GM12891 (cell line): Measurements from ENCODE around the gene KMO.

Experiments used
- DNase-seq: peaks from one replicate; pipeline ENCODE4 v3.0.0; 2011; ENCODE audit warnings: low spot score; ENCODE audit not compliant: insufficient read length
- FAIRE-seq: peaks from 2 replicates; lab custom pipeline; 2011; peaks lifted over from hg19 to GRCh38; lab: Jason Lieb, UNC
- PAX5 ChIP-seq: IDR thresholded peaks from 2 replicates; pipeline ENCODE4 v1.6.1; 2011; ENCODE audit warnings: low read length, moderate library complexity, mild to moderate bottlenecking; ENCODE audit not compliant: insufficient read depth, severe bottlenecking
- POLR2A ChIP-seq: IDR thresholded peaks from 2 replicates; pipeline ENCODE4 v1.6.1; 2011; ENCODE audit warnings: low read depth, low read length, control low read depth
- POLR2AphosphoS5 ChIP-seq: IDR thresholded peaks from 2 replicates; pipeline ENCODE4 v1.6.1; 2011; ENCODE audit warnings: low read depth, low read length, control low read depth
- POU2F2 ChIP-seq: IDR thresholded peaks from 2 replicates; pipeline ENCODE4 v1.6.1; 2011; ENCODE audit warnings: low read depth, mild to moderate bottlenecking, control low read depth, low read length, moderate library complexity
- SPI1 ChIP-seq: IDR thresholded peaks from 2 replicates; pipeline ENCODE4 v1.6.1; 2011; ENCODE audit warnings: low read depth, low read length, control low read depth
- TAF1 ChIP-seq: IDR thresholded peaks from 2 replicates; pipeline ENCODE4 v1.6.1; 2011; ENCODE audit warnings: low read depth, low read length, control low read depth

KMO gene

DNA sequence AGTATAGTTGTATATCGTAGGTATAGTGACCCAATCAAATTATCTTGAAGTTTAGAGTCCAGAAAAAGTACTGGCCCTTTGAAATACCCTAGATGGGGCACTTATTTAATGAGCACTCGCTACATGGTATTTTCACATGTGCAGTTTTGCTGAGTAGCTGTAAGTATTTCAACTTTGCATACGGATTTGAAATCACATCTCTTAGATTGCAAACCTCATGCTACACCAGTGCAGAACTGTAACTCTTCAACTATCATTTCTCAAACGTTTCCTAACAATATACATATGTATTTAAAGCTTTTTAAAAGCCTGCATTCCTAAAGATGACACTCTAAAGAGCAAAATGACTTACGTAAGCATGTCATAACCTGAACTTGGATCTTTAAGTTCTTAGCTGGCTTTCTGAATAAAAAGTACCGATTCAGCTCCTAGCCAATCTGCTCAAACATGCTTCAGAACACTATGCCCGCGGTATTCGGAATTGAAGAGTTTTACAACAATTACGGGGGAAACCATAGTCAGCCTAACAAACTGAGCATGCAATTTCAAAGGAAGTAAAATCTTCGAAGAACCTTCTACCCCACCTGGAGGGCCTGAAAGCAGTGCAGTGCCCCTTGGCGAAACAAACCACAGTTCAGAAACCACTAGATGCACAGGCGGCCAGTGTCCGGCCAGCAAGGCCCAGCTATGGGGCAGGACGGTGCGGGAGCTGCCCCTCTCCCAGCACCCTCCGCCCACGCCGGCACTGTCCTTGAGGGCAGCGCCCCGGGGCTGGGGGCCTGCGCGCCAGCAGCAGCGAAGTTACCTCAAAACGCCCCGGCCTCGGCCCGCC lies 13.5 kb upstream of the KMO start:
- no peak for DNase-seq
- FAIRE-seq = peak; percentile 54
- no peak for TF ChIP-seq POU2F2
- TF ChIP-seq SPI1 = no peak
- no peak for TF ChIP-seq POLR2A
- TF ChIP-seq TAF1 = no peak
- no peak for TF ChIP-seq PAX5
- no peak for TF ChIP-seq POLR2AphosphoS5

DNA sequence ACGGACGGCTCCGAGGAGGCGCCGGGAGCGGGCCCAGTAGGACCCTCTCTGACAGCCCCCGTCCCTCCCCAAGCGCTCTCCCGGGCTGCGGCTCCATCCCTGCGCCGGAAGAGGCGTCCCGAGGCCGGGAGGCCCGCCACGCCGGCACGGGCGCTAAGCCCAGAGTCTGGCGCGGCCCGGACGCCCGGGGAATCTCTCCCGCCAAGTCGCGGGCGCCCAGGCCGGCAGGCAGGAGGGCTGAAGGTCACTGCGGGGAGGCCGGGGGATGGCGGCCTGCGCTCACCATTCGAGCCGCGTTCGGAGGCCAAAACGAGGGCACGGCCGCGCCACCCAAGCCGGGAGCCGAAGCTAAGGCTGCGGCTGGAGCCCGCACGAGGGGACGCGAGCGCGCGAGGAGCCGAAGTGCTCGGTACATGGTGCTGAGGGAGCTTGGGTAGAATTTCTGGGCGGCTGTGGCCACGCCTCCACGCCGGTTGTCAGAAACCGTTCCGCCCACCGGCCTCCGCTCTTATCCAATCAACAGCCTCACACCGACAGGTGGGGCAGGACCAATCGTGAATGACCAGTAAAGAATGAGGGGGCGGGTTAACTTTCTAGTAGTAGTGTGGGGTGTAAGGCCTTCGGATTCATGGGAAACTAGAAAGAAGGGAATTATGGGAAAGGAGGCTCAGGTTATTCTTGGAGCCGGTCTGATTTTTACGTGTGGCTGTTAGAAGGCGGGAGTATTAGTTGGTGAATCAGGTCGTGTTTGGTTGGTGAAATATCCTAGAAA lies 12.7 kb upstream of the KMO start, which contains the start of gene FH:
Gene FH (minus strand): TSS at position 448 of the 772 bp plus-strand sequence. CDS start 33 bp downstream, at position 415.
- peak; percentile 97 for FAIRE-seq
- TF ChIP-seq SPI1 = no peak
- peak; percentile 90 for TF ChIP-seq POLR2AphosphoS5
- TF ChIP-seq POU2F2 = 0 out of 2 replicates have a peak, but pooled peaks have one; percentile 52
- peak; percentile 92 for TF ChIP-seq POLR2A
- peak; percentile 77 for TF ChIP-seq TAF1
- no peak for TF ChIP-seq PAX5
- peak; percentile 52 for DNase-seq

DNA sequence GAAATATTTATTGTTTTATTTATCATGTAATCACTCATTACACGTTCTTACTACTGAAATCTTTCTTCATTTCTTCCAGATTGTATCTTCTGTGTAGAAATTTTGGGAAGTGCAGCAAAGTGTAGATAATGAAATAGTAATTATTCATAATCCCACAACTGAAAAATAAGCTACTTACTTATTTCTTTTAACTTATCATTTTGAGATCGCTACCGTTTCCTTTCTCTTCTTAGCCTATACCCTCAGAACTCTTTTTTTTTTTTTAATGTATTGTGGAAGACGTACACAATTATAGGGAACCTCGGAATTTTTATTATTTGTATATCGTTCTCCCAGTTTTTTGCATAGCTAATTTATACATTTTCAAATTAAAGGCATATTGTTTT lies 12.1 kb upstream of the KMO start:
- no peak for DNase-seq
- FAIRE-seq = no peak
- TF ChIP-seq PAX5 = no peak
- no peak for TF ChIP-seq POLR2AphosphoS5
- TF ChIP-seq POLR2A = no peak
- no peak for TF ChIP-seq SPI1
- no peak for TF ChIP-seq POU2F2
- TF ChIP-seq TAF1 = no peak

DNA sequence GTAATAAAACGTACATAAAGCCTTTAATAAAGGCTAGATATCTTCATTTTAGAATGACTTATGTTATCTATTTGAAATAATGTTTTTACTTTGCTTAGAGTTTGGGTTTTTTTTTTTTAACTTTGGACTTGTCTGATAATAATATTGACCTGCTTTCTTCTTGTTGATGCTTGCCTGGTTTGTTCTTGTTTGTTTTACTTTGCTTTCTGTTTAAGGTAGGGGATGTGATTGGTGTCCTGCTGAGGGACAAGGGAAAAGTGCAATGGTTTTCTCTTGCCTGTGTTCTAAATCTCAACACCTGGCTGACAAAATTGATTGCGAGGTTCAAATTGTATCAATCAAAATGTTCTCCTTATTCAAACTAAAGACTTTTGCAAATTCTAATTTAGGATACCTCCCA lies 10.5 kb upstream of the KMO start:
- TF ChIP-seq POLR2A (no peak), TAF1 (no peak), POU2F2 (no peak), POLR2AphosphoS5 (no peak), PAX5 (no peak), SPI1 (no peak)
- FAIRE-seq (no peak), DNase-seq (no peak)

DNA sequence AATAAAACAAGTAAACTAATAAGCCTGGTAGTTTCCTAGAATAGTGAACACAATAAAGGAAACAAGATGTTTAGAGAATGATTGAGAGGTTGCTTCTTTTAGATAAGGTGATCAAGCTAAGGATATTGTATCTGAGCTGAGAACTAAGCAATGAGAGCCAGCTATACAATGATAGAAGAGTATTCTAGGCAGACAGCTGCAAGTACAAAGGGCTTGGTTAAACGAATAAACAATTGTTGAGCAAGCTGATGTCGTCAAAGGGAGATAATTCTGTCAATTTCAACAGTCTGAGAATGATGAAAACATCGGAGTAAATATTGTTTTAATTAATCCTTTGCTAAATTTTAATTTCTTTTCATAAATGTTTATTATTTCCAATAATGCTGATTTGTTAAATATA lies 7.2 kb upstream of the KMO start:
- DNase-seq (no peak), FAIRE-seq (no peak)
- TF ChIP-seq POU2F2 = no peak
- TF ChIP-seq TAF1 = no peak
- TF ChIP-seq SPI1 = no peak
- TF ChIP-seq PAX5 = no peak
- no peak for TF ChIP-seq POLR2A
- no peak for TF ChIP-seq POLR2AphosphoS5

DNA sequence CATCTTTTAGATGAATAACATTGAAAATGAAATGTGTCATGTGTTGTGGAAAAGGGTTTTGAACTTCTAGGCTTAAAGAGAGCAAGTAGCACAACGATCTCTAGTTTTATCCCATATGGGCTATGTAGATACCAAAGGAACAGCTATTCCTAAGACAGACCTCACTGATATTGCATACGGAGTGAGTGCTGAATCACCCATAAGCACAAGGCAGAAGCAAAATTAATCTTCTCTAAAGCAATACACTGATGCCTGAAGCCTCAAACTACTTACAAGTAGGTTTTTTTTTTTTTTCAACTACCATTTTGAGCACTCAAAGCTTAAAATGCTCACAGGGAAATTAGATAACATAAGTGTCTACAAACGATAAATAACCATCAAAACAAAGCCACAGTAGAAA lies 5.0 kb upstream of the KMO start:
- TF ChIP-seq POLR2A (no peak), POU2F2 (no peak), PAX5 (no peak), TAF1 (no peak), SPI1 (no peak), POLR2AphosphoS5 (no peak)
- DNase-seq (no peak), FAIRE-seq (peak; percentile 40)

DNA sequence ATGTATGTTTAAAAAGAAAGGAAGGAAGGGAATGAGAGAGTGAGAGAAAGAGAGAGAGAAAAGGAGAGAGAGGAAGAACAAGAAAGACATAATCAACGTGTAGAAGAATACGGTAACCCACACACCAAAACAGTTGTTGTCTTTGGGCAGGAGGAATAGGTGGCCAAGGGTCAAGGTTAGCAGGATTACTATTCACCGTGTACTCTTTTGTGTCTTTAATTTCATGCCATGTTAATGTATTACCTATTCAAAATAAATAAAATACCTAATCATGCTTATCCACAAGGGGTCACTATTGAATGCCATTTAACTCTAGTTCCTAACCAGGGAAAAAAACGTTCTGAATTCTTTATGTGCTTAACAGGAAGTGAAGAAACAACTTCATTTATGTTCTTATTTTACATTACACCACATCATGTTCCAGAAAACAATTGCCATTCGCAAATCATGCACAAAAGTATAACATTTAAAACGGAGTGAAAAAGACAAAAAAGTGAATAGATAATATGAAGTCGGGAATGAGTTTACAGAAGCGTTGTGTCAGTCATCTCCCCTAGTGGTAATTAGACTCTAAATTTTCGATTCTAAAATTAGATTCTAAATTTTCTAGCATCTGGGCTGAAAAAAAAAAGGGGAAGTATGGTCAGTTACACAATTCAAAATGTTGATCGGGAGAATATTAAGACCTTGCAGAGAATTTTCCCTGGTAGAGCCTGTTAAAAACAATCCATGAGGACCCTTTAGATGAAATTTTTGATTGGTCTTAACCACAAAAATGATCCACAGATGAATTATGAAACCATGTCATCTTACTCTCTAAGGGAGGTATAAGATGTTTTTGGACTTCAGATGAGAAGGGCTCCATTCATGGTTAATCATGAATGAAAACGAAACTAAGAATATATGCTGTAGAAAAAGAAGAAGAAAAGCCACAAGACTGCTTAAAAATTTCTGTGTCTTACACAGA lies 700 bp upstream of the KMO start:
- TF ChIP-seq SPI1 = no peak
- TF ChIP-seq POU2F2 = no peak
- no peak for TF ChIP-seq POLR2A
- TF ChIP-seq PAX5 = no peak
- no peak for TF ChIP-seq POLR2AphosphoS5
- TF ChIP-seq TAF1 = no peak
- DNase-seq (no peak), FAIRE-seq (peak; percentile 71)

DNA sequence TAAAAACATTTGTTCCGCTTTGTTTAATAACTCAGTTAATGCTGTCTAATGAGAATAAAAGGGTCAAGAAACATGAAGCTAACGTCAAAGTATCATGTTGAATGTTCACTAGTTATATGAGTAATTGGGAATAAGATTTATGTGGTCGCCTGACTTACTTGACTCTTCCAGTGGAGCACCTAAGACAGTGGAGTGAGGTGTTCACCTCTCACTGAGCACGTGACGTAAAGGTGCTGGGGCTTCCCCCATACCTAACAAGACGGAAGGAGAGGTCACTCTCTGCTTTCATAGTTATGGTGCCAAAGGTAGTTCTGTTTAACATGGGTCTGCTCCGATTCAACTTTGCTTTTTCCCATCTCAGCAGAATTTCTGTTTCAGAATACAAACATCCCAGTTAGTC lies 686 bp downstream of the KMO start:
- TF ChIP-seq POLR2AphosphoS5 (peak; percentile 68), POLR2A (0 out of 2 replicates have a peak, but pooled peaks have one; percentile 79), POU2F2 (no peak)
- FAIRE-seq = peak; percentile 90
- no peak for DNase-seq

DNA sequence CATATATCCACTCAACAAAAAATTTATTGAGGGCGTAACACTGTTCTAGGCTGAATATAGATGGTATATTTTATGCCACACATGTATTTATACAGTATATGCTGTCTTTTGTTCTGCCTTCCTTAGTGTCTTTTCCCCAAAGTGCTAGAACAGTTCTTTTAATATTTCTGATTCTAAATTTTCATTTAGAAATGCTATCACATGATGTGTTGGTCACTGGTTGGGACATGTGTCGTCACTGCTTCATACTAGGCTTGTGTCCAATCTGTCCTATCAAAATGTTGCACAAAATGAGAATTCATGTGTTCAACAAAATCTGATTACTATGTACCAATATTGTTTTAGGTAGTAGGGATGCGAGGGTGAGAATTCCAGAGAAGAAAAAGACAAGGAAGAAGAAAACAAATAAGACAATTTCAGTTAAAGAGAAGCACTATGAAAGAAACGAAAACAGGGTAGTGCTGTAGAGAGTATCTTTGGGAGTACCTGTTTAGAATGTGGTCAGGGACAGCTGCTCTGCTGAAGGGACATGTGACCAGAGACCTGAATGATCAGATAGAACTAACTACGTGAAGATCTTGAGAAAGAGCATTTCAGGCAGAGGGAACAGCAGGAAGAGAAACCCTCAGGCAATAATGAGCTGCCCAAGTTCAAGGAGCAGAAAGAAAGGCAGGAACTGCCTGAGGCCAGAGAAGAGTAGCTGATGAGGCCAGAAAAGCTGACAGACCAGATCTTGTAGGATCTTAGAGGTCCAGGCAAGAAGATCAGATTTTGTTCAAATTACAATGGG lies 1.3 kb downstream of the KMO start:
- TF ChIP-seq POU2F2 (no peak), PAX5 (no peak), TAF1 (no peak), POLR2AphosphoS5 (no peak), SPI1 (no peak), POLR2A (no peak)
- FAIRE-seq (peak; percentile 92), DNase-seq (no peak)
